ENCODE measurements around the gene GNMT. TPM values are rescaled to one million over a fixed set of nuclear protein-coding genes. Genes with fewer than 3 reads are reported as not detected.

Gene GNMT
- total and polyA plus RNA-seq, 9 of the 15 experiments (the other 6 are each of a cell fraction or from before 2014, with no cell fraction given) = 0.11 to 0.29 (median 0.15) TPM; not detected in 6

DNA sequence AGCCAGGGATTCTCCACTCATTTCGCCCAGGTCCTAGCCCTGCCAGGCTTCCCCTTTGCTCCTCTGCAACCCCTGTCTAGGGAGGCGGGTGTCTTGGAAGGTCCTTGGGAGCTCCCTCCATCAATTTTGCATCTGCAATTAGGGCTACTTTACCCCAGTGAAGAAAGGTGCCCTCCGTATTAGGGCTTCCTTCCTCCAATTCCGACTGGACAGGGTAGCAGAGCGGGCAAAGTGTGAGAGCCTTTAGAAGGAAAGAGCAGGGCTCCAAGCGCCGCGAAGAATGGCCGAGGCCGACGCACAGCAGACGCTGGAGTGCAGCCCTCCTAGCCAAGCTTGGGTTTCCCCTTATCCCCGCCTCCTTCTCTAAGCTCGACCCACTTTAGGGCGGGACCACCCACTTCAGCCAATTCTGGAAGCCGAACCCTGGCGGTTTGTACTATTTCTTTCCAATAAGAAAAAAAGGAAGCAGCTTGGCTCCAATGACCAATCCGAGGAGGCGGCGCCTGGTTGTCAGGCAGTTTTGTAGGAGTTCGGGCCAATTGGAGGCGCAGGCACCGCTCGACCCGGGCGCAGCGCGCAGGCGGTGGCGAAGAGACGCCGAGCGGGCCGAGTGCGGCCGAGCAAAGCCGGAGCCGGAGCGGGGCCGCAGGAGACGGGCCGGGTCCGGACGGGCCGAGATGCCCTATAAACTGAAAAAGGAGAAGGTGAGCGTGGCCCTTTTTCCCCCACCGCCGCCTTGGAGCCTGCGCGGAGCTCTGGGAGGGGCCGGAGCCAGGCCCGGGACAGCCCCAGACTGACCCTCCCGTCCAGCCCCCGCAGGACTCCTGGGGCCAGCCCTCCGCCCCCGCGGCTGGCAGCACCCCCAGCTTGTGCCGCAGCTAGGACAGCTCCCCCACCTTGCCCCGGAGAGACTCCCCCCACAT is 23.7 kb downstream of the GNMT start, which contains the start of gene PPP2R5D (continued):
- TF ChIP-seq, protein P1, sequence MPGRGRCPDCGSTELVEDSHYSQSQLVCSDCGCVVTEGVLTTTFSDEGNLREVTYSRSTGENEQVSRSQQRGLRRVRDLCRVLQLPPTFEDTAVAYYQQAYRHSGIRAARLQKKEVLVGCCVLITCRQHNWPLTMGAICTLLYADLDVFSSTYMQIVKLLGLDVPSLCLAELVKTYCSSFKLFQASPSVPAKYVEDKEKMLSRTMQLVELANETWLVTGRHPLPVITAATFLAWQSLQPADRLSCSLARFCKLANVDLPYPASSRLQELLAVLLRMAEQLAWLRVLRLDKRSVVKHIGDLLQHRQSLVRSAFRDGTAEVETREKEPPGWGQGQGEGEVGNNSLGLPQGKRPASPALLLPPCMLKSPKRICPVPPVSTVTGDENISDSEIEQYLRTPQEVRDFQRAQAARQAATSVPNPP (IDR thresholded peaks at IDR 0.05; ENCODE audit: borderline replicate concordance, insufficient read depth, insufficient read length) = no peak
- TF ChIP-seq, protein P2, sequence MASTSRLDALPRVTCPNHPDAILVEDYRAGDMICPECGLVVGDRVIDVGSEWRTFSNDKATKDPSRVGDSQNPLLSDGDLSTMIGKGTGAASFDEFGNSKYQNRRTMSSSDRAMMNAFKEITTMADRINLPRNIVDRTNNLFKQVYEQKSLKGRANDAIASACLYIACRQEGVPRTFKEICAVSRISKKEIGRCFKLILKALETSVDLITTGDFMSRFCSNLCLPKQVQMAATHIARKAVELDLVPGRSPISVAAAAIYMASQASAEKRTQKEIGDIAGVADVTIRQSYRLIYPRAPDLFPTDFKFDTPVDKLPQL (IDR thresholded peaks at IDR 0.05; ENCODE audit: extremely low read depth, insufficient read length) = peak; percentile 47
- TF ChIP-seq RCOR1 (IDR thresholded peaks at IDR 0.05; ENCODE audit: borderline replicate concordance in 1 of 2, low read depth in 2 of 2, low read length in 2 of 2) (no peak), ZNF121 (CRISPR knock-in tag; conservative IDR thresholded peaks at IDR 0.05) (no peak), SETDB1 (IDR thresholded peaks at IDR 0.05; ENCODE audit: low read length) (no peak), ZNF384 (IDR thresholded peaks at IDR 0.05; ENCODE audit: low read depth, low read length) (0 out of 2 replicates have a peak, but pooled peaks have one; percentile 17), PYGO2 (tag; IDR thresholded peaks at IDR 0.05) (no peak), MYC (IDR thresholded peaks at IDR 0.05; ENCODE audit: low read depth, low read length) (no peak), MYC (CRISPR knock-in tag; IDR thresholded peaks at IDR 0.05; ENCODE audit: borderline replicate concordance, low read depth) (no peak), ZFP30 (CRISPR knock-in tag; IDR thresholded peaks at IDR 0.05; ENCODE audit: borderline replicate concordance) (no peak), BRD9 (IDR thresholded peaks at IDR 0.05; ENCODE audit: low read depth, partially characterized antibody) (no peak)
- TF ChIP-seq, protein P3, sequence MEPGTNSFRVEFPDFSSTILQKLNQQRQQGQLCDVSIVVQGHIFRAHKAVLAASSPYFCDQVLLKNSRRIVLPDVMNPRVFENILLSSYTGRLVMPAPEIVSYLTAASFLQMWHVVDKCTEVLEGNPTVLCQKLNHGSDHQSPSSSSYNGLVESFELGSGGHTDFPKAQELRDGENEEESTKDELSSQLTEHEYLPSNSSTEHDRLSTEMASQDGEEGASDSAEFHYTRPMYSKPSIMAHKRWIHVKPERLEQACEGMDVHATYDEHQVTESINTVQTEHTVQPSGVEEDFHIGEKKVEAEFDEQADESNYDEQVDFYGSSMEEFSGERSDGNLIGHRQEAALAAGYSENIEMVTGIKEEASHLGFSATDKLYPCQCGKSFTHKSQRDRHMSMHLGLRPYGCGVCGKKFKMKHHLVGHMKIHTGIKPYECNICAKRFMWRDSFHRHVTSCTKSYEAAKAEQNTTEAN (CRISPR knock-in tag; IDR thresholded peaks at IDR 0.05) = no peak
- TF ChIP-seq, protein P4, sequence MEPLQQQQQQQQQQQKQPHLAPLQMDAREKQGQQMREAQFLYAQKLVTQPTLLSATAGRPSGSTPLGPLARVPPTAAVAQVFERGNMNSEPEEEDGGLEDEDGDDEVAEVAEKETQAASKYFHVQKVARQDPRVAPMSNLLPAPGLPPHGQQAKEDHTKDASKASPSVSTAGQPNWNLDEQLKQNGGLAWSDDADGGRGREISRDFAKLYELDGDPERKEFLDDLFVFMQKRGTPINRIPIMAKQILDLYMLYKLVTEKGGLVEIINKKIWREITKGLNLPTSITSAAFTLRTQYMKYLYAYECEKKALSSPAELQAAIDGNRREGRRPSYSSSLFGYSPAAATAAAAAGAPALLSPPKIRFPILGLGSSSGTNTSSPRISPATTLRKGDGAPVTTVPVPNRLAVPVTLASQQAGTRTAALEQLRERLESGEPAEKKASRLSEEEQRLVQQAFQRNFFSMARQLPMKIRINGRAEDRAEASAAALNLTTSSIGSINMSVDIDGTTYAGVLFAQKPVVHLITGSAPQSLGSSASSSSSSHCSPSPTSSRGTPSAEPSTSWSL (CRISPR knock-in tag; IDR thresholded peaks at IDR 0.05; ENCODE audit: borderline replicate concordance) = no peak

All from K562 (cell line).